Measurements from ENCODE around the gene FGD3.

GRCh38 chr9:93083592-93084470, 136.5 kb downstream of the FGD3 start:
- no peak for TF ChIP-seq ZNF274 (IDR thresholded peaks at IDR 0.05; ENCODE audit: low read depth, low read length)
- no peak for TF ChIP-seq SUZ12 (IDR thresholded peaks at IDR 0.05; ENCODE audit: extremely low read depth, insufficient read depth, insufficient read length)
